Uterus (tissue), 4 donors: Measurements from ENCODE around the gene SLC23A2. TPM values are rescaled to one million over a fixed set of nuclear protein-coding genes. Genes with fewer than 3 reads are reported as not detected.

Experiments
- DNase-seq, 2 donors: peaks; one replicate each; pipeline ENCODE4 v3.0.0-alpha.2; 2019 to 2020
- H3K27ac ChIP-seq, 2 donors: fragments of 200-600 bp; sonication (generic); 1 replicate in 1 of 2; 2 replicates in 1 of 2; pipeline ENCODE4 v1.5.1; 2016 to 2018
- H3K27me3 ChIP-seq, 2 donors: fragments of 200-600 bp; sonication (generic); one replicate each; pipeline ENCODE4 v1.5.1; 2018 to 2019; ENCODE audit warnings: control low read depth in 1 of 2
- H3K36me3 ChIP-seq, 2 donors: fragments of 200-600 bp; sonication (generic); one replicate each; pipeline ENCODE4 v1.5.1; 2019; ENCODE audit warnings: control low read depth in 1 of 2
- H3K4me1 ChIP-seq, 2 donors: fragments of 200-600 bp; sonication (generic); one replicate each; pipeline ENCODE4 v1.5.1; 2018 to 2019; ENCODE audit warnings: control low read depth in 1 of 2
- H3K4me3 ChIP-seq, 2 donors: fragments of 200-600 bp; sonication (generic); 1 replicate in 1 of 2; 2 replicates in 1 of 2; pipeline ENCODE4 v1.5.1; 2018 to 2019; ENCODE audit warnings: mild to moderate bottlenecking in 1 of 2
- H3K9me3 ChIP-seq, 2 donors: fragments of 200-600 bp; sonication (generic); one replicate each; pipeline ENCODE4 v1.5.1; 2019; ENCODE audit warnings: control low read depth in 1 of 2
- POLR2A ChIP-seq, 2 donors: fragments of 450-650 bp; IDR thresholded peaks; one replicate each; pipeline ENCODE4 v1.6.1; 2016; ENCODE audit warnings: antibody characterized with exemption in 2 of 2, mild to moderate bottlenecking in 1 of 2, moderate library complexity in 1 of 2
- intact Hi-C: fragments of 100-400 bp; cut with DNase I; formaldehyde crosslinking; loops from one replicate; pipeline ENCODE4 v1.15.1; 2023; ENCODE audit warnings: low total_unique reads
- total RNA-seq, 4 donors: library from RNA; depleted of rRNA in 3 of 4; stranded (reverse); fragments of >200 nt in 3 of 4; gene quantifications; one replicate each; pipeline versions ENCODE4 v1.1.0 to v1.2.4, GENCODE V29; 2014 to 2023
- TF ChIP-seq, protein P1 (sequence below), 4 experiments: fragments of 200-600 bp in 2 of 4; fragments of 450-650 bp in 2 of 4; sonication (generic) in 2 of 4; IDR thresholded peaks; one replicate each; pipeline ENCODE4 v1.5.1; 2016 to 2019; ENCODE audit warnings: antibody characterized with exemption in 4 of 4, mild to moderate bottlenecking in 2 of 4, moderate library complexity in 1 of 4
- donor health status: DM: yes; HTN: yes; CAD: no.

Gene SLC23A2
- total RNA-seq, 4 donors from 2014 or later = 6.2 to 41.4 (median 26.6) TPM

DNA sequence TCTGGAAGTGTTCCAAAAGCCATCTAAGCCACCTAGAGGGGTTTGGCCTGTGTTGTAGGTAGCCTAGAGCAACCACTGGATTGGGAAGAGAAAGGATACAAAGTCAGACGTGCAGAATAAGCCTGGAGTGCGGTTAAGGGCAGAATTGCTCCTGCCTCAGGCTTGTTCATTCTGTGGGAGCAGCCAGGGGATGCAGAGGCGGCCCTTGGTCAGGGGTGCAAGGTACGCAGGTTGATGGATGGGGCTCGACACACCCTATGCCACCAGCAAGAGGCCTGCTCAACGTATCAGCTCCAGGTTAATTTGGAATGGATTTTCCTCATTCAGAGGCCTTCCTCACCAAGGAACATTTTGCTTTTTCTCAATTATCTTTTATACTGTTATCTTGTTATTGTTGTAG is 129.8 kb downstream of the SLC23A2 start:
- no peak overlapping the region for H3K4me3 ChIP-seq
- H3K9me3 ChIP-seq = no peaks in the 10 kb centered on the region
- intact Hi-C loops = no loop called here
- DNase-seq = no peak
- TF ChIP-seq POLR2A (IDR thresholded peaks at IDR 0.05) = no peak
- TF ChIP-seq, protein P1, sequence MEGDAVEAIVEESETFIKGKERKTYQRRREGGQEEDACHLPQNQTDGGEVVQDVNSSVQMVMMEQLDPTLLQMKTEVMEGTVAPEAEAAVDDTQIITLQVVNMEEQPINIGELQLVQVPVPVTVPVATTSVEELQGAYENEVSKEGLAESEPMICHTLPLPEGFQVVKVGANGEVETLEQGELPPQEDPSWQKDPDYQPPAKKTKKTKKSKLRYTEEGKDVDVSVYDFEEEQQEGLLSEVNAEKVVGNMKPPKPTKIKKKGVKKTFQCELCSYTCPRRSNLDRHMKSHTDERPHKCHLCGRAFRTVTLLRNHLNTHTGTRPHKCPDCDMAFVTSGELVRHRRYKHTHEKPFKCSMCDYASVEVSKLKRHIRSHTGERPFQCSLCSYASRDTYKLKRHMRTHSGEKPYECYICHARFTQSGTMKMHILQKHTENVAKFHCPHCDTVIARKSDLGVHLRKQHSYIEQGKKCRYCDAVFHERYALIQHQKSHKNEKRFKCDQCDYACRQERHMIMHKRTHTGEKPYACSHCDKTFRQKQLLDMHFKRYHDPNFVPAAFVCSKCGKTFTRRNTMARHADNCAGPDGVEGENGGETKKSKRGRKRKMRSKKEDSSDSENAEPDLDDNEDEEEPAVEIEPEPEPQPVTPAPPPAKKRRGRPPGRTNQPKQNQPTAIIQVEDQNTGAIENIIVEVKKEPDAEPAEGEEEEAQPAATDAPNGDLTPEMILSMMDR (IDR thresholded peaks at IDR 0.05) = no peak
- H3K4me1 ChIP-seq = no peaks in the 10 kb centered on the region
- H3K27ac ChIP-seq = no peak overlapping the region
- H3K27me3 ChIP-seq = no peaks in the 10 kb centered on the region
- H3K36me3 ChIP-seq = no peaks in the 10 kb centered on the region

- Histone ChIP-seq H3K4me3 (no peak overlapping the region), H3K27ac (no peak overlapping the region), H3K4me1 (no peaks in the 10 kb centered on the region), H3K27me3 (no peaks in the 10 kb centered on the region), H3K9me3 (no peaks in the 10 kb centered on the region), H3K36me3 (no peaks in the 10 kb centered on the region)
- no peak for DNase-seq
- intact Hi-C loops = no loop called here
- no peak for TF ChIP-seq POLR2A (IDR thresholded peaks at IDR 0.05)
- TF ChIP-seq, protein P1 (IDR thresholded peaks at IDR 0.05) = no peak
These were observed 130.4 kb downstream of the SLC23A2 start for GRCh38 chr20:4870906-4871305.

DNA sequence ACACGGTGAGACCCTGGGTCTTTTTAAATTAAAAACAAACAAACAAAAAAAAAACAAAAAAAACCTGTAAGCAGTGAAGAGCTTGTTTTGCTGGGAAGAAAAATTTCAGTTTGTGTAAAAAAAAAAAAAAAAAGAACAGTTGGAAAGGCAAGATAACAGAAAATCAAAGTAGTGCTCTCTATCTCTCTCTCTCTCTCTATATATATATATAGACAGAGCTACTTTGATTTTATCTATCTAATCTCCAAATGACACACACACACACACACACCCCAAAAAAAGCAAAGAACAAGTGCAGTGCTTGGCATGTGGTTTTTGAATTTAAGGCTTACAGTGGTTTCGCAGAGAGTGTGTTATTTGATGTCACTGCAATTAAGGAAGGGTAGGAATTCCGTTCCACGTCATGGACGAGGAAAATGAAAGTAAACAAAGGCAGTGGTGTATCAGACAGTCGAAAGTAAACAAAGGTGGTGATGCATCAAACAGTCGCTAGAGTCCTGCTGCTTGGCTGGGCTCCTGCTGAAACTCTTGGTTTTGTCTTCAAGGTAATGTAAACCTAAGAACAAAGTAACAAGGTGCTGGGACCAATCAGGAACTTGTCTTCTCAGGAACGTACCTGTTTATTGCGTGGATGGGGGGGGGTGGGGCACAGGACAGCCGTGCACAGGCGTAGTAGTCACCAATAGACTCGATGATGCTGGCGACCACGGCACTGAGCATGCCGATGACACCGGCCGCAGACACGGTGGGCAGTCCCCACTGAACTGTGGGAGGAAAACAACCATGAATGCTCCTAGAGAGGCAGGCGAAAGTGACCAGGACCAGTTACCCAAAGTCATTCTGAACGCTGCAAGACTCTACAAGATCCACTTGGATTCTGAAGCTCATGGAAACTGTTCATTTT is 131.8 kb downstream of the SLC23A2 start:
- H3K27me3 ChIP-seq = no peaks in the 10 kb centered on the region
- TF ChIP-seq, protein P1 (IDR thresholded peaks at IDR 0.05) = no peak
- TF ChIP-seq POLR2A (IDR thresholded peaks at IDR 0.05) = no peak
- H3K4me3 ChIP-seq = no peak overlapping the region
- DNase-seq = no peak
- H3K9me3 ChIP-seq = no peaks in the 10 kb centered on the region
- intact Hi-C loops = no loop called here
- no peaks in the 10 kb centered on the region for H3K4me1 ChIP-seq
- no peaks in the 10 kb centered on the region for H3K36me3 ChIP-seq
- no peak overlapping the region for H3K27ac ChIP-seq

DNA sequence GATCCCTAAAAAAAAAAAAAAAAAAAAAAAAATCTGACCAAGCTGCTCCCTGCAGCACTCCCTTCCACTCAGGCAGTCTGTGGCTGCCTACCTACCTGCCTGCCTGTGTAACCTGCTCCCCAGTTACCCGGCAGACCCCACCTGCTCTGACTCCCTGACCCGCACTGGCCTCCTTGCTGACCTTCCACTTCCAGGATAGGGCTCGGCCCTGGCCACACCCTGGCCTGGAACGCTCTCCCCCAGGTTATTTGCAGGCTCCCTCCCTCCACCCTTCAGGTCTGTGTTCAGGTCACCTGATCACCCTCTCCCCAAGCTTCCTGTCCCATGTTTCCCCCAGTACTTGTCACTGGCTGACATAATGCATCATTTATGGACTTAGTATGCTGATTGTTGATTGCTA is 134.3 kb downstream of the SLC23A2 start:
- Histone ChIP-seq H3K27me3 (no peaks in the 10 kb centered on the region), H3K27ac (no peak overlapping the region), H3K4me3 (no peak overlapping the region), H3K36me3 (no peaks in the 10 kb centered on the region), H3K4me1 (no peaks in the 10 kb centered on the region), H3K9me3 (no peaks in the 10 kb centered on the region)
- intact Hi-C loops = no loop called here
- no peak for TF ChIP-seq POLR2A (IDR thresholded peaks at IDR 0.05)
- TF ChIP-seq, protein P1 (IDR thresholded peaks at IDR 0.05) = no peak
- DNase-seq = no peak

GRCh38 chr20:4866429-4866828 is 134.9 kb downstream of the SLC23A2 start:
- H3K4me3 ChIP-seq = no peak overlapping the region
- no peaks in the 10 kb centered on the region for H3K4me1 ChIP-seq
- no peaks in the 10 kb centered on the region for H3K9me3 ChIP-seq
- no peak for DNase-seq
- H3K27me3 ChIP-seq = no peaks in the 10 kb centered on the region
- intact Hi-C loops = no loop called here
- H3K36me3 ChIP-seq = no peaks in the 10 kb centered on the region
- no peak overlapping the region for H3K27ac ChIP-seq
- TF ChIP-seq, protein P1 (IDR thresholded peaks at IDR 0.05) = no peak
- TF ChIP-seq POLR2A (IDR thresholded peaks at IDR 0.05) = no peak
